ENCODE measurements around the gene ADM. TPM values are rescaled to one million over a fixed set of nuclear protein-coding genes. Genes with fewer than 3 reads are reported as not detected.

The ADM gene
- polyA plus RNA-seq, 2 of the 4 experiments (the other 2 are of a cell fraction): 66.3 to 72.1 TPM

DNA sequence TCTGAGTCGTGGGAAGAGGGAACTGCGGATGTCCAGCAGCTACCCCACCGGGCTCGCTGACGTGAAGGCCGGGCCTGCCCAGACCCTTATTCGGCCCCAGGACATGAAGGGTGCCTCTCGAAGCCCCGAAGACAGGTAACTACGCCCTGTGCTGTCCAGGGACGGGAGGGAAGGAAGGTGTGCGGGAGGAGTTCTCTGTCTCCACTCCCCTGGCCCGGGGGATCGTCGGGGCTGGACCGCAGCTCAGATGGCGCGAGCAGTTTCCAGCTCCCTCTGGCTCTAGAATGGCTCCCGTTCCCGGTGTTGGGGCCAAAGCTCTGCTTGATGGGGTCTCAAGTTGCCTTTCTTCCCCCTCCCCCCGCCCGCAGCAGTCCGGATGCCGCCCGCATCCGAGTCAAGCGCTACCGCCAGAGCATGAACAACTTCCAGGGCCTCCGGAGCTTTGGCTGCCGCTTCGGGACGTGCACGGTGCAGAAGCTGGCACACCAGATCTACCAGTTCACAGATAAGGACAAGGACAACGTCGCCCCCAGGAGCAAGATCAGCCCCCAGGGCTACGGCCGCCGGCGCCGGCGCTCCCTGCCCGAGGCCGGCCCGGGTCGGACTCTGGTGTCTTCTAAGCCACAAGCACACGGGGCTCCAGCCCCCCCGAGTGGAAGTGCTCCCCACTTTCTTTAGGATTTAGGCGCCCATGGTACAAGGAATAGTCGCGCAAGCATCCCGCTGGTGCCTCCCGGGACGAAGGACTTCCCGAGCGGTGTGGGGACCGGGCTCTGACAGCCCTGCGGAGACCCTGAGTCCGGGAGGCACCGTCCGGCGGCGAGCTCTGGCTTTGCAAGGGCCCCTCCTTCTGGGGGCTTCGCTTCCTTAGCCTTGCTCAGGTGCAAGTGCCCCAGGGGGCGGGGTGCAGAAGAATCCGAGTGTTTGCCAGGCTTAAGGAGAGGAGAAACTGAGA is 1.4 kb downstream of the ADM start:
- 2% methylated on average over 35 of the region's 65 CpGs for WGBS (ENCODE audit: missing lambda C conversion rate)
- ATAC-seq (no peak), DNase-seq (ENCODE audit: low read depth in 1 of 2, low spot score in 1 of 2) (peak; percentile 31 to 38), FAIRE-seq (no peak)
- Histone ChIP-seq H3K4me2 (peak overlapping the region; percentile 92), H3K9me3 (no peaks in the 10 kb centered on the region), H3K4me3 (peak overlapping the region; percentile 75), H3K4me1 (peaks cover 40% of the 10 kb centered on the region), H3K27ac (peak overlapping the region; percentile 94)
- ChIA-PET CTCF (interaction anchor here (0.6 to 11.0 kb wide), 14 partner anchors 9 to 693 kb away, joined by 3 to 188 read pairs (median 12); no protein-coding TSS in a partner anchor), POLR2A (interaction anchor here (1.0 to 5.0 kb wide), 8 partner anchors 11 to 846 kb away, joined by 3 to 53 read pairs (median 6); partner anchors contain the start of genes WEE1 and ZNF143)
- TF ChIP-seq, protein P1, sequence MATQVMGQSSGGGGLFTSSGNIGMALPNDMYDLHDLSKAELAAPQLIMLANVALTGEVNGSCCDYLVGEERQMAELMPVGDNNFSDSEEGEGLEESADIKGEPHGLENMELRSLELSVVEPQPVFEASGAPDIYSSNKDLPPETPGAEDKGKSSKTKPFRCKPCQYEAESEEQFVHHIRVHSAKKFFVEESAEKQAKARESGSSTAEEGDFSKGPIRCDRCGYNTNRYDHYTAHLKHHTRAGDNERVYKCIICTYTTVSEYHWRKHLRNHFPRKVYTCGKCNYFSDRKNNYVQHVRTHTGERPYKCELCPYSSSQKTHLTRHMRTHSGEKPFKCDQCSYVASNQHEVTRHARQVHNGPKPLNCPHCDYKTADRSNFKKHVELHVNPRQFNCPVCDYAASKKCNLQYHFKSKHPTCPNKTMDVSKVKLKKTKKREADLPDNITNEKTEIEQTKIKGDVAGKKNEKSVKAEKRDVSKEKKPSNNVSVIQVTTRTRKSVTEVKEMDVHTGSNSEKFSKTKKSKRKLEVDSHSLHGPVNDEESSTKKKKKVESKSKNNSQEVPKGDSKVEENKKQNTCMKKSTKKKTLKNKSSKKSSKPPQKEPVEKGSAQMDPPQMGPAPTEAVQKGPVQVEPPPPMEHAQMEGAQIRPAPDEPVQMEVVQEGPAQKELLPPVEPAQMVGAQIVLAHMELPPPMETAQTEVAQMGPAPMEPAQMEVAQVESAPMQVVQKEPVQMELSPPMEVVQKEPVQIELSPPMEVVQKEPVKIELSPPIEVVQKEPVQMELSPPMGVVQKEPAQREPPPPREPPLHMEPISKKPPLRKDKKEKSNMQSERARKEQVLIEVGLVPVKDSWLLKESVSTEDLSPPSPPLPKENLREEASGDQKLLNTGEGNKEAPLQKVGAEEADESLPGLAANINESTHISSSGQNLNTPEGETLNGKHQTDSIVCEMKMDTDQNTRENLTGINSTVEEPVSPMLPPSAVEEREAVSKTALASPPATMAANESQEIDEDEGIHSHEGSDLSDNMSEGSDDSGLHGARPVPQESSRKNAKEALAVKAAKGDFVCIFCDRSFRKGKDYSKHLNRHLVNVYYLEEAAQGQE (IDR thresholded peaks at IDR 0.05): no peak
- TF ChIP-seq CBX2 (IDR thresholded peaks at IDR 0.05; ENCODE audit: borderline replicate concordance, low read depth) (no peak), SREBF2 (IDR thresholded peaks at IDR 0.05) (no peak), TFCP2L1 (CRISPR knock-in tag; IDR thresholded peaks at IDR 0.05) (no peak), NR3C1 (IDR thresholded peaks at IDR 0.05) (no peak), KDM5A (IDR thresholded peaks at IDR 0.05) (0 out of 2 replicates have a peak, but pooled peaks have one; percentile 21), EP300 (IDR thresholded peaks at IDR 0.05) (no peak), RNF2 (IDR thresholded peaks at IDR 0.05; ENCODE audit: borderline replicate concordance, low read depth) (0 out of 2 replicates have a peak, but pooled peaks have one; percentile 59)

DNA sequence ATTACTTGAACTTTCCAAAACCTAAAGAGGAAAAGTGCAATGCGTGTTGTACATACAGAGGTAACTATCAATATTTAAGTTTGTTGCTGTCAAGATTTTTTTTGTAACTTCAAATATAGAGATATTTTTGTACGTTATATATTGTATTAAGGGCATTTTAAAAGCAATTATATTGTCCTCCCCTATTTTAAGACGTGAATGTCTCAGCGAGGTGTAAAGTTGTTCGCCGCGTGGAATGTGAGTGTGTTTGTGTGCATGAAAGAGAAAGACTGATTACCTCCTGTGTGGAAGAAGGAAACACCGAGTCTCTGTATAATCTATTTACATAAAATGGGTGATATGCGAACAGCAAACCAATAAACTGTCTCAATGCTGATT is 2.1 kb downstream of the ADM start:
- ChIA-PET POLR2A (interaction anchor here (0.7 to 3.7 kb wide), 9 partner anchors 11 to 693 kb away, joined by 3 to 28 read pairs (median 4); no protein-coding TSS in a partner anchor), CTCF (interaction anchor here (0.6 to 11.0 kb wide), 31 partner anchors 9 to 558 kb away, joined by 3 to 188 read pairs (median 5); no protein-coding TSS in a partner anchor)
- under 1% methylated on average over 9 of the region's 9 CpGs for WGBS (ENCODE audit: missing lambda C conversion rate)
- peak overlapping the region; percentile 92 for H3K4me2 ChIP-seq
- DNase-seq (ENCODE audit: low read depth in 1 of 2, low spot score in 1 of 2) (no peak), ATAC-seq (no peak), FAIRE-seq (no peak)
- peaks cover 32% of the 10 kb centered on the region for H3K4me1 ChIP-seq
- H3K4me3 ChIP-seq: peak overlapping the region; percentile 75
- no peak for TF ChIP-seq KDM1A (IDR thresholded peaks at IDR 0.05; ENCODE audit: low read depth)
- peak; percentile 26; the same call in 1 of the 2 replicates for TF ChIP-seq GATA3 (IDR thresholded peaks at IDR 0.05; ENCODE audit: borderline replicate concordance)
- 0 out of 2 replicates have a peak, but pooled peaks have one; percentile 24 for TF ChIP-seq NFE2L2 (conservative IDR thresholded peaks at IDR 0.05; ENCODE audit: low read length)
- H3K9me3 ChIP-seq: no peaks in the 10 kb centered on the region
- H3K27ac ChIP-seq: peak overlapping the region; percentile 94

DNA sequence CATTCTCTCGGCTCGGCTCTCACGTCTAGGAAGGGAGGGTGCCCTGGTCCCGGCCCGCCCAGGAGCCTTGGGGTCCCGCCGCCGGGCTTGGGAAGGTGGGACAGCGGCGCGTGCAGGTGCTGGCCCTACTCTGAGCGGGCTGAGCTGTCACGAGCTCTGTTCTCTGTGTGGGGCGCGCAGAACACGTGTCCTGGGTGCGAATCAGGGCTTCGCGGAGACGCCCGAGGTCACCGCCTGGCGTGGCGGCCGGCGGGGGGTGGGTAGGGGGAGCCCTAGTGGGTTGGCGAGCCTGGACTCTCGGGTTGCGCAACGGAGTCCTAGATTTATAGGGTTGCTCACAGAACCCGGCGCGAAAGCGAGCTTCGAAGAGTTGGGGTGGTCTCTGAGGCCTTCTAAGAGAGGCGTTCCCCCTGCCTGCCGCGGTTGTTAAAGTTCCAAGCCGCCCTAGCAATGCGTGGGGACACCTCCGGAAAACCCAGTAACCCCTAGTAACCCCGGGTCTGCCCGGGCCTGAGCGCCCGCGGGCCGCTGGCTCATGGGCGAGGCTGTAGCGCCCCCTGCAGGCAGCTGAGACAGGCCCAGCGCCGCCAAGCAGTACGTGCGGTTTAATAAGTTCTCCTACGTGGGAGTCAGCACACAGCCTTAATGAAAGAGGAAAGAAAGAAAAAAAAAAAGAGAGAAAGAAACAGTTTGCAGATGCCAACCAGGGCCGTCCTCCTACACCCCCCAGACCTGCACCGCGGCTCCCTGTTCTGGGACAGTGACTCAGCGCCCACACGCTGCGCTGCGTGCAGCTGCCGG is 2.7 kb downstream of the ADM start:
- peaks cover 29% of the 10 kb centered on the region for H3K4me1 ChIP-seq
- H3K4me3 ChIP-seq: peak overlapping the region; percentile 75
- DNase-seq (ENCODE audit: low read depth in 1 of 2, low spot score in 1 of 2) (peak; percentile 91 to 93), FAIRE-seq (no peak), ATAC-seq (peak; percentile 45 to 61)
- under 1% methylated on average over 26 of the region's 62 CpGs for WGBS (ENCODE audit: missing lambda C conversion rate)
- no peaks in the 10 kb centered on the region for H3K9me3 ChIP-seq
- POLR2A ChIA-PET: interaction anchor here (0.5 to 3.7 kb wide), 11 partner anchors 12 to 694 kb away, joined by 3 to 28 read pairs (median 4); no protein-coding TSS in a partner anchor
- peak overlapping the region; percentile 92 for H3K4me2 ChIP-seq
- CTCF ChIA-PET: interaction anchor here (0.6 to 11.0 kb wide), 51 partner anchors 9 to 947 kb away, joined by 3 to 188 read pairs (median 4); partner anchors contain the start of gene CTR9
- H3K27ac ChIP-seq: peak overlapping the region; percentile 94
- TF ChIP-seq MAFK (IDR thresholded peaks at IDR 0.05; ENCODE audit: partially characterized antibody) (peak; percentile 75), TP53 (CRISPR knock-in tag; IDR thresholded peaks at IDR 0.05) (peak; percentile 19; the same call in 1 of the 2 replicates), CEBPB (IDR thresholded peaks at IDR 0.05) (peak; percentile 96 to 97), FOSL2 (IDR thresholded peaks at IDR 0.05) (peak; percentile 59; the same call in 1 of the 2 replicates), FOSL2 (CRISPR knock-in tag; IDR thresholded peaks at IDR 0.05) (peak; percentile 92), RCOR1 (IDR thresholded peaks at IDR 0.05; ENCODE audit: low read depth, low read length) (no peak), CHD2 (IDR thresholded peaks at IDR 0.05; ENCODE audit: low read length, partially characterized antibody) (peak; percentile 13)
- TF ChIP-seq, protein P1 (IDR thresholded peaks at IDR 0.05): peak; percentile 33; the same call in 1 of the 2 replicates
- TF ChIP-seq, protein P2, sequence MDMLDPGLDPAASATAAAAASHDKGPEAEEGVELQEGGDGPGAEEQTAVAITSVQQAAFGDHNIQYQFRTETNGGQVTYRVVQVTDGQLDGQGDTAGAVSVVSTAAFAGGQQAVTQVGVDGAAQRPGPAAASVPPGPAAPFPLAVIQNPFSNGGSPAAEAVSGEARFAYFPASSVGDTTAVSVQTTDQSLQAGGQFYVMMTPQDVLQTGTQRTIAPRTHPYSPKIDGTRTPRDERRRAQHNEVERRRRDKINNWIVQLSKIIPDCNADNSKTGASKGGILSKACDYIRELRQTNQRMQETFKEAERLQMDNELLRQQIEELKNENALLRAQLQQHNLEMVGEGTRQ (IDR thresholded peaks at IDR 0.05): peak; percentile 62
- TF ChIP-seq, protein P3, sequence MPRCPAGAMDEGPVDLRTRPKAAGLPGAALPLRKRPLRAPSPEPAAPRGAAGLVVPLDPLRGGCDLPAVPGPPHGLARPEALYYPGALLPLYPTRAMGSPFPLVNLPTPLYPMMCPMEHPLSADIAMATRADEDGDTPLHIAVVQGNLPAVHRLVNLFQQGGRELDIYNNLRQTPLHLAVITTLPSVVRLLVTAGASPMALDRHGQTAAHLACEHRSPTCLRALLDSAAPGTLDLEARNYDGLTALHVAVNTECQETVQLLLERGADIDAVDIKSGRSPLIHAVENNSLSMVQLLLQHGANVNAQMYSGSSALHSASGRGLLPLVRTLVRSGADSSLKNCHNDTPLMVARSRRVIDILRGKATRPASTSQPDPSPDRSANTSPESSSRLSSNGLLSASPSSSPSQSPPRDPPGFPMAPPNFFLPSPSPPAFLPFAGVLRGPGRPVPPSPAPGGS (IDR thresholded peaks at IDR 0.05): peak; percentile 70

Data from A549 (cell line).